HCT116 (cell line): ENCODE data around the gene CFAP46. TPM values are rescaled to one million over a fixed set of nuclear protein-coding genes. Genes with fewer than 3 reads are reported as not detected.

Source experiments
- ATAC-seq: fragments of 200-7000 bp; cut with Tn5 transposase; 2 replicates; pipeline ENCODE4 v1.9.1; 2020; ENCODE audit warnings: mild to moderate bottlenecking, moderate library complexity
- BruUV-seq: library from RNA; stranded (reverse); fragments of 400-500 nt; replicated peaks from 2 replicates; lab custom pipeline; 2021; lab: Mats Ljungman, UMichigan
- CTCF ChIA-PET: fragments of 300-600 bp; sonication (Branson Sonifier 250); formaldehyde crosslinking; loops from one replicate; lab custom pipeline; 2021; ENCODE audit warnings: antibody characterized with exemption; lab: Charles Lee
- POLR2A ChIA-PET: fragments of 300-600, 350-600 bp; sonication (Branson Sonifier 250); formaldehyde crosslinking; loops from one replicate; lab custom pipeline; 2021; ENCODE audit warnings: antibody characterized with exemption; lab: Charles Lee
- RAD21 ChIA-PET, 2 experiments: fragments of 300-600 bp; sonication (Branson Sonifier 250); formaldehyde crosslinking; loops; one replicate each; lab custom pipeline; 2023; ENCODE audit warnings: low total read pairs in 2 of 2; ENCODE audit not compliant: uncharacterized antibody in 2 of 2, unreplicated experiment in 2 of 2, low non-redundant PET in 1 of 2; lab: Charles Lee
- DNase-seq: peaks from one replicate; pipeline ENCODE4 v3.0.0-alpha.2; 2010; ENCODE audit warnings: low read depth, low spot score
- H2AFZ ChIP-seq: fragments of 200-600 bp; shearing (Covaris generic), sonication (generic); 2 replicates; pipeline ENCODE4 v1.6.1; 2017; ENCODE audit warnings: low read depth, mixed run types, mixed read lengths, antibody characterized with exemption, low read length; ENCODE audit not compliant: poor library complexity, severe bottlenecking
- H3K27ac ChIP-seq: 2 replicates; pipeline ENCODE4 v1.5.1; 2012; ENCODE audit warnings: low read depth, low read length
- H3K27me3 ChIP-seq: fragments of 200-600 bp; sonication (generic); 2 replicates; pipeline ENCODE4 v1.6.1; 2016; ENCODE audit warnings: mixed run types, low read length, mixed read lengths; ENCODE audit not compliant: insufficient read depth
- H3K36me3 ChIP-seq, 2 experiments: fragments of 200-500 bp in 1 of 2; fragments of 200-600 bp in 1 of 2; sonication (Bioruptor generic) in 1 of 2; sonication (generic) in 1 of 2; 2 replicates each; pipeline versions ENCODE4 v1.5.1 to v1.6.1; 2014 to 2016; ENCODE audit warnings: low read length in 2 of 2, inconsistent platforms in 1 of 2, mixed read lengths in 1 of 2, mixed run types in 1 of 2; ENCODE audit not compliant: insufficient read depth in 2 of 2, control insufficient read depth in 1 of 2
- H3K4me1 ChIP-seq, 2 experiments: fragments of 200-600 bp in 1 of 2; sonication (generic) in 1 of 2; 2 replicates each; pipeline versions ENCODE4 v1.5.1 to v1.6.1; 2012 to 2017; ENCODE audit warnings: low read length in 2 of 2, inconsistent platforms in 1 of 2, mild to moderate bottlenecking in 1 of 2, mixed read lengths in 1 of 2, mixed run types in 1 of 2, moderate library complexity in 1 of 2; ENCODE audit not compliant: insufficient read depth in 2 of 2, control insufficient read depth in 1 of 2
- H3K4me2 ChIP-seq: fragments of 200-600 bp; sonication (generic); 2 replicates; pipeline ENCODE4 v1.6.1; 2017; ENCODE audit warnings: mixed run types, low read length, mixed read lengths
- H3K4me3 ChIP-seq, 2 experiments: fragments of 200-600 bp in 1 of 2; sonication (generic) in 1 of 2; replicated peaks in 1 of 2; 2 replicates each; pipeline ENCODE4 v1.5.1; 2011 to 2016; ENCODE audit warnings: low read length in 2 of 2, control low read depth in 1 of 2, low read depth in 1 of 2, mild to moderate bottlenecking in 1 of 2, mixed read lengths in 1 of 2, mixed run types in 1 of 2
- H3K79me2 ChIP-seq: fragments of 200-600 bp; sonication (generic); 2 replicates; pipeline ENCODE4 v1.6.1; 2017; ENCODE audit warnings: mild to moderate bottlenecking, mixed run types, low read length, moderate library complexity, mixed read lengths; ENCODE audit not compliant: insufficient read depth
- H3K9ac ChIP-seq: fragments of 200-600 bp; sonication (generic); 2 replicates; pipeline ENCODE4 v1.6.1; 2016; ENCODE audit warnings: low read length, mixed read lengths
- H3K9me2 ChIP-seq: fragments of 200-600 bp; sonication (generic), shearing (Covaris generic); 2 replicates; pipeline ENCODE4 v1.6.1; 2017; ENCODE audit warnings: mixed run types, mild to moderate bottlenecking, moderate library complexity; ENCODE audit not compliant: insufficient read depth
- H3K9me3 ChIP-seq, 2 experiments: fragments of 200-500 bp in 1 of 2; fragments of 200-600 bp in 1 of 2; sonication (Bioruptor generic) in 1 of 2; sonication (generic) in 1 of 2; 2 replicates each; pipeline ENCODE4 v1.6.1; 2014 to 2017; ENCODE audit warnings: low read length in 2 of 2, mixed read lengths in 2 of 2, inconsistent platforms in 1 of 2, low read depth in 1 of 2, mild to moderate bottlenecking in 1 of 2, mixed run types in 1 of 2, moderate library complexity in 1 of 2; ENCODE audit not compliant: control insufficient read depth in 1 of 2, insufficient read depth in 1 of 2
- H4K20me1 ChIP-seq: fragments of 200-600 bp; sonication (generic), shearing (Covaris generic); 2 replicates; pipeline ENCODE4 v1.6.1; 2017; ENCODE audit warnings: mixed run types, mild to moderate bottlenecking, moderate library complexity; ENCODE audit not compliant: insufficient read depth
- ATF3 ChIP-seq: IDR thresholded peaks from 2 replicates; pipeline ENCODE4 v1.6.1; 2012
- CBX3 ChIP-seq: IDR thresholded peaks from 2 replicates; pipeline ENCODE4 v1.6.1; 2012; ENCODE audit warnings: low read depth
- CEBPB ChIP-seq: IDR thresholded peaks from 2 replicates; pipeline ENCODE4 v1.6.1; 2012; ENCODE audit warnings: low read depth
- CTCF ChIP-seq, 3 experiments: fragments of 200-600 bp in 1 of 3; sonication (generic) in 1 of 3; IDR thresholded peaks in 2 of 3; conservative IDR thresholded peaks in 1 of 3; 2 replicates each; pipeline ENCODE4 v1.5.1; 2012 to 2017; ENCODE audit warnings: low read depth in 2 of 3, low read length in 2 of 3, antibody characterized with exemption in 1 of 3, borderline replicate concordance in 1 of 3, control low read depth in 1 of 3, mild to moderate bottlenecking in 1 of 3, mixed read lengths in 1 of 3, mixed run types in 1 of 3, moderate library complexity in 1 of 3; ENCODE audit not compliant: insufficient read depth in 1 of 3
- EGR1 ChIP-seq: IDR thresholded peaks from 2 replicates; pipeline ENCODE4 v1.6.1; 2012; ENCODE audit warnings: low read depth
- ELF1 ChIP-seq: IDR thresholded peaks from 2 replicates; pipeline ENCODE4 v1.6.1; 2012; ENCODE audit warnings: low read depth, borderline replicate concordance
- EZH2 ChIP-seq: fragments of 200-600 bp; sonication (generic); IDR thresholded peaks from 2 replicates; pipeline ENCODE4 v1.6.1; 2017; ENCODE audit warnings: antibody characterized with exemption, mixed run types
- FOSL1 ChIP-seq: IDR thresholded peaks from 2 replicates; pipeline ENCODE4 v1.6.1; 2012; ENCODE audit warnings: low read depth
- JUND ChIP-seq: IDR thresholded peaks from 2 replicates; pipeline ENCODE4 v1.6.1; 2012
- MAX ChIP-seq: IDR thresholded peaks from 2 replicates; pipeline ENCODE4 v1.6.1; 2012
- POLR2AphosphoS5 ChIP-seq: IDR thresholded peaks from 2 replicates; pipeline ENCODE4 v1.6.1; 2011; ENCODE audit warnings: mild to moderate bottlenecking, low read depth, low read length, moderate library complexity
- RAD21 ChIP-seq: IDR thresholded peaks from 2 replicates; pipeline ENCODE4 v1.6.1; 2012; ENCODE audit warnings: low read depth, mild to moderate bottlenecking
- REST ChIP-seq: IDR thresholded peaks from 2 replicates; pipeline ENCODE4 v1.6.1; 2012; ENCODE audit warnings: low read depth
- SP1 ChIP-seq: IDR thresholded peaks from 2 replicates; pipeline ENCODE4 v1.6.1; 2012; ENCODE audit warnings: low read depth
- TCF7L2 ChIP-seq: IDR thresholded peaks from 2 replicates; pipeline ENCODE4 v1.7.0; 2011; ENCODE audit warnings: borderline replicate concordance, inconsistent platforms; ENCODE audit not compliant: insufficient read depth, insufficient read length; ENCODE audit errors: extremely low read depth
- YY1 ChIP-seq: IDR thresholded peaks from 2 replicates; pipeline ENCODE4 v1.6.1; 2011; ENCODE audit warnings: low read length, low read depth, moderate library complexity, mild to moderate bottlenecking; ENCODE audit not compliant: insufficient replicate concordance; ENCODE audit errors: extremely low read depth
- ZBTB33 ChIP-seq: IDR thresholded peaks from 2 replicates; pipeline ENCODE4 v1.6.1; 2011; ENCODE audit warnings: mild to moderate bottlenecking, low read length, moderate library complexity; ENCODE audit not compliant: insufficient replicate concordance; ENCODE audit errors: extremely low read depth
- ZFX ChIP-seq: fragments of 450-650 bp; IDR thresholded peaks from 2 replicates; pipeline ENCODE4 v1.6.1; 2017
- ZNF274 ChIP-seq: fragments of 200-500 bp; sonication (Bioruptor generic); IDR thresholded peaks from 2 replicates; pipeline ENCODE4 v1.6.1; 2014; ENCODE audit warnings: mild to moderate bottlenecking, low read depth, low read length, inconsistent platforms
- intact Hi-C: fragments of 100-400 bp; cut with micrococcal nuclease; formaldehyde crosslinking; loops from 2 replicates; pipeline ENCODE4 v1.10.0; 2022
- total RNA-seq: library from RNA; stranded (reverse); gene quantifications from one replicate; pipeline ENCODE4 v1.2.1, GENCODE V29; 2021; ENCODE audit not compliant: unreplicated experiment

Gene CFAP46
- total RNA-seq, 1 experiment from 2014 or later, result 1.4 TPM

- H3K79me2 ChIP-seq, result no peaks in the 10 kb centered on the region
- H3K36me3 ChIP-seq, result no peaks in the 10 kb centered on the region
- no peak overlapping the region for H3K9ac ChIP-seq
- BruUV-seq, result no TSS peak
- intact Hi-C loops, result no loop called here
- no peaks in the 10 kb centered on the region for H3K27me3 ChIP-seq
- H3K9me3 ChIP-seq, result no peaks in the 10 kb centered on the region
- H3K4me1 ChIP-seq, result no peaks in the 10 kb centered on the region
- CTCF ChIA-PET, result no interaction called here
- H4K20me1 ChIP-seq, result no peaks in the 10 kb centered on the region
- no peak overlapping the region for H2AFZ ChIP-seq
- RAD21 ChIA-PET, result no interaction called here
- POLR2A ChIA-PET, result no interaction called here
- H3K9me2 ChIP-seq, result no peaks in the 10 kb centered on the region
- DNase-seq (no peak), ATAC-seq (no peak)
- H3K4me3 ChIP-seq, result no peak overlapping the region
- H3K27ac ChIP-seq, result no peak overlapping the region
- H3K4me2 ChIP-seq, result no peak overlapping the region
- TF ChIP-seq MAX, result no peak
- TF ChIP-seq REST, result no peak
- TF ChIP-seq JUND, result no peak
- TF ChIP-seq YY1, result no peak
- TF ChIP-seq FOSL1, result no peak
- no peak for TF ChIP-seq EGR1
- TF ChIP-seq EZH2, result no peak
- no peak for TF ChIP-seq ZBTB33
- TF ChIP-seq ATF3, result no peak
- no peak for TF ChIP-seq CEBPB
- no peak for TF ChIP-seq ZFX
- no peak for TF ChIP-seq RAD21
- TF ChIP-seq ELF1, result no peak
- TF ChIP-seq CBX3, result no peak
- TF ChIP-seq ZNF274, result no peak
- no peak for TF ChIP-seq POLR2AphosphoS5
- TF ChIP-seq CTCF (IDR thresholded peaks at IDR 0.05 in 2 of 3, conservative IDR thresholded peaks at IDR 0.05 in 1 of 3; ENCODE audit: borderline replicate concordance in 1 of 3, insufficient read depth in 1 of 3, low read depth in 2 of 3, low read length in 2 of 3), result no peak
- no peak for TF ChIP-seq SP1
- no peak for TF ChIP-seq TCF7L2
These were observed 128.6 kb downstream of the CFAP46 start for GRCh38 chr10:132813560-132814468.
